Measurements from ENCODE around the gene LENG9.

DNA sequence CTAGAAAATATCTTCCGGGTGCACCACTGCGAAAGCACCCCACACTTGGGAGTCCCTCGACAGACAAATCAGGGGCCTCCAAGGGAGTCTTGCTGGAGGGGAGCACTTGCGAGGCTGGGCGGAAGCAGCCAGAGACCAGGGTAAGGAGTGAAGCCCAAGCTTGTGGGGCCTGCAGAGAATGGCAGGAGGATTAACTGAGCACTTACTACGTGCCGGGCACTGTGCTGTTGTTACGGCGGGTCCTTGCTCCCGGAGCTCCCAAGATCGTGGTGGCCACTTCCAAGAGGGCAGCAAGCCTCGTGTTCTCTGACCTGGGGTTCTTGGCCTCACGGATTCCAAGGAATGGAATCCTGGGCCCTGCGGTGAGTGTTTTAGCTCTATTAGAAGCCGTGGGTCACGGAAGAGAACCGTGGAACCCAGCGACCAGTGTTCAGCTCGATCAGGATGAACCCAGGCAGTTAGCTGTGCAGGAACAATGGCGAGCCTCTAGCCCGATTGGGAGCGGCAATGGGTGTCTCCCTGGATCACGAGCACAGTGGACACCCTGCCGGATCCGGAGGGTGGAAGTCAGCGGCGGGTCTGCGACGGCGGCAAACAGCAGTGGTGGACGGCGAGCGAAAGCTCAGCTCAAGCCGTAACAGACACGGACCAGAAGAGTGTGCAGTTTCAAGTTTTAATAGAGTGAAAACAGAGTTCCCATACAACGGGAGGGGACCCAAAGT lies 38.8 kb downstream of the LENG9 start:
- TF ChIP-seq, protein P1, sequence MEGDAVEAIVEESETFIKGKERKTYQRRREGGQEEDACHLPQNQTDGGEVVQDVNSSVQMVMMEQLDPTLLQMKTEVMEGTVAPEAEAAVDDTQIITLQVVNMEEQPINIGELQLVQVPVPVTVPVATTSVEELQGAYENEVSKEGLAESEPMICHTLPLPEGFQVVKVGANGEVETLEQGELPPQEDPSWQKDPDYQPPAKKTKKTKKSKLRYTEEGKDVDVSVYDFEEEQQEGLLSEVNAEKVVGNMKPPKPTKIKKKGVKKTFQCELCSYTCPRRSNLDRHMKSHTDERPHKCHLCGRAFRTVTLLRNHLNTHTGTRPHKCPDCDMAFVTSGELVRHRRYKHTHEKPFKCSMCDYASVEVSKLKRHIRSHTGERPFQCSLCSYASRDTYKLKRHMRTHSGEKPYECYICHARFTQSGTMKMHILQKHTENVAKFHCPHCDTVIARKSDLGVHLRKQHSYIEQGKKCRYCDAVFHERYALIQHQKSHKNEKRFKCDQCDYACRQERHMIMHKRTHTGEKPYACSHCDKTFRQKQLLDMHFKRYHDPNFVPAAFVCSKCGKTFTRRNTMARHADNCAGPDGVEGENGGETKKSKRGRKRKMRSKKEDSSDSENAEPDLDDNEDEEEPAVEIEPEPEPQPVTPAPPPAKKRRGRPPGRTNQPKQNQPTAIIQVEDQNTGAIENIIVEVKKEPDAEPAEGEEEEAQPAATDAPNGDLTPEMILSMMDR (IDR thresholded peaks at IDR 0.05) = no peak
- no peak for TF ChIP-seq EP300 (IDR thresholded peaks at IDR 0.05; ENCODE audit: low read depth)
- no peak for TF ChIP-seq POLR2AphosphoS5 (IDR thresholded peaks at IDR 0.05)
- no peak for TF ChIP-seq POLR2A (IDR thresholded peaks at IDR 0.05)
